Measurements from ENCODE around the gene GRID1.

- TF ChIP-seq CTCF (IDR thresholded peaks at IDR 0.05; ENCODE audit: low read length) (no peak), EZH2 (optimal IDR thresholded peaks at IDR 0.05; ENCODE audit: low read depth, low read length) (no peak)
Observed at GRCh38 chr10:86343761-86344160, 22.8 kb downstream of the GRID1 start.
